ENCODE data around the gene DAB2. TPM values are rescaled to one million over a fixed set of nuclear protein-coding genes. Genes with fewer than 3 reads are reported as not detected.
"Not testable (repeated sequence)": the region's sequence is repeated elsewhere in the genome, so short reads cannot be mapped to it uniquely, and the experiment has no call there.

DAB2 gene
- total RNA-seq, 2 experiments from 2014 or later, result not detected

DNA sequence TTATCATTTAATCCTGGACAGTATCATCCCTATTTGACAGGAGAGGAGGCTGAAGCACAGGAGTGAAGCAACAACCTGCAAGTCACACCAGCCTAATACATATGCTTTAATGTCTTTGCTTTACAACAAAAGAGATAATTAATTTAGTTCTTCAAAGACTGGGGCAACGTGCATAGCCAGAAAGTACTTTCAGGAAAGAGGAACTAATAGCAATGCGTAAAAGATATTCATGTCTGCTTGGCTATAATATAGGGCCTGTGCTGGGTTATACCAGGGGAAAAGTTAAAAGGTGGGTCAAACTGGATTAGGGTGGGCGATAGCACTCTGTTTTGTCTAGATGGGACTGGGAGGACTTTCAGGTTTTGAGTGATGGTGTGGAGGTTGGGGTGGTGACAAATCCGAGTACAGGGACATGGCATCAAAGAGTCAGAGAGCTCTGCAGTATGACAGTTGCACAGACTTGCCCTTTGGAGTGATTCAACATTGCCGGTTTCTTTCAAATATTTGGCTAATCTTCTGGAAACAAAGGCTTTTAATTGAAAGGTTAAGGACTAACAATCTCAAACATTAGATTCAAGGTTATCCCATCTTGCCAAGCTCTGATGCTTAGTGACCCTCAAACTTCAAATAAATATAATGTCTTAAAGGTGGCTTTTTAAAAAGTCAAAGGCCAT is 11.9 kb downstream of the DAB2 start:
- H3K4me3 Mint-ChIP-seq, result no peak overlapping the region
- H3K27ac Mint-ChIP-seq, result no peak overlapping the region
- no peaks in the 10 kb centered on the region for H3K4me1 Mint-ChIP-seq (ENCODE audit: low read depth)
- H3K9me3 Mint-ChIP-seq, result no peaks in the 10 kb centered on the region
- H3K27me3 Mint-ChIP-seq (ENCODE audit: low read depth), result peaks cover 1% of the 10 kb centered on the region
- no peaks in the 10 kb centered on the region for H3K36me3 Mint-ChIP-seq (ENCODE audit: low read depth)
- intact Hi-C loops (cut with micrococcal nuclease), result no loop called here
- DNase-seq, result no peak
- CTCF ChIA-PET, result interaction anchor here (1.2 kb wide), 1 partner anchor 36 kb away, joined by 3 read pairs; no protein-coding TSS in a partner anchor

GRCh38 chr5:39411985-39412384 is 12.8 kb downstream of the DAB2 start:
- intact Hi-C loops (cut with micrococcal nuclease), result no loop called here
- peaks cover 1% of the 10 kb centered on the region for H3K27me3 Mint-ChIP-seq (ENCODE audit: low read depth)
- CTCF ChIA-PET, result interaction anchor here (1.2 kb wide), 1 partner anchor 36 kb away, joined by 3 read pairs; no protein-coding TSS in a partner anchor

GRCh38 chr5:39411061-39411460 is 13.7 kb downstream of the DAB2 start:
- Mint-ChIP-seq H3K36me3 (ENCODE audit: low read depth) (no peaks in the 10 kb centered on the region), H3K27me3 (ENCODE audit: low read depth) (peaks cover 1% of the 10 kb centered on the region), H3K4me1 (ENCODE audit: low read depth) (no peaks in the 10 kb centered on the region), H3K4me3 (no peak overlapping the region), H3K27ac (no peak overlapping the region), H3K9me3 (no peaks in the 10 kb centered on the region)
- no peak for DNase-seq
- CTCF ChIA-PET, result interaction anchor here (0.9 kb wide), 1 partner anchor 14 kb away, joined by 3 read pairs; the partner anchor contains the start of gene DAB2
- intact Hi-C loops (cut with micrococcal nuclease), result no loop called here

More at GRCh38 chr5:39411985-39412384, 12.8 kb downstream of the DAB2 start:
- H3K4me3 Mint-ChIP-seq, result no peak overlapping the region
- no peaks in the 10 kb centered on the region for H3K4me1 Mint-ChIP-seq (ENCODE audit: low read depth)
- no peak for DNase-seq
- H3K9me3 Mint-ChIP-seq, result no peaks in the 10 kb centered on the region
- H3K36me3 Mint-ChIP-seq (ENCODE audit: low read depth), result no peaks in the 10 kb centered on the region
- no peak overlapping the region for H3K27ac Mint-ChIP-seq

- peaks cover 1% of the 10 kb centered on the region for H3K27me3 Mint-ChIP-seq (ENCODE audit: low read depth)
- no peak for DNase-seq
- no peaks in the 10 kb centered on the region for H3K4me1 Mint-ChIP-seq (ENCODE audit: low read depth)
- H3K4me3 Mint-ChIP-seq, result no peak overlapping the region
- no peak overlapping the region for H3K27ac Mint-ChIP-seq
- intact Hi-C loops (cut with micrococcal nuclease), result no loop called here
- H3K9me3 Mint-ChIP-seq, result no peaks in the 10 kb centered on the region
- CTCF ChIA-PET, result no interaction called here
- H3K36me3 Mint-ChIP-seq (ENCODE audit: low read depth), result no peaks in the 10 kb centered on the region
Measured at GRCh38 chr5:39409033-39409432, 15.7 kb downstream of the DAB2 start.

- Mint-ChIP-seq H3K36me3 (ENCODE audit: low read depth) (no peaks in the 10 kb centered on the region), H3K27me3 (ENCODE audit: low read depth) (peaks cover 1% of the 10 kb centered on the region), H3K27ac (no peak overlapping the region), H3K4me1 (ENCODE audit: low read depth) (no peaks in the 10 kb centered on the region), H3K9me3 (no peaks in the 10 kb centered on the region), H3K4me3 (no peak overlapping the region)
- CTCF ChIA-PET, result interaction anchor here (1.6 kb wide), 1 partner anchor 142 kb away, joined by 5 read pairs; no protein-coding TSS in a partner anchor
- no peak for DNase-seq
- intact Hi-C loops (cut with micrococcal nuclease), result no loop called here
Measured at GRCh38 chr5:39405083-39405843, 19.5 kb downstream of the DAB2 start.

GRCh38 chr5:39403761-39404160 is 21.0 kb downstream of the DAB2 start:
- H3K27me3 Mint-ChIP-seq (ENCODE audit: low read depth); intact Hi-C loops (cut with micrococcal nuclease); H3K36me3 Mint-ChIP-seq (ENCODE audit: low read depth); H3K27ac Mint-ChIP-seq; DNase-seq; H3K4me3 Mint-ChIP-seq; H3K9me3 Mint-ChIP-seq; H3K4me1 Mint-ChIP-seq (ENCODE audit: low read depth): not testable (repeated sequence)
- CTCF ChIA-PET, result interaction anchor here (0.7 kb wide), 1 partner anchor 65 kb away, joined by 3 read pairs; no protein-coding TSS in a partner anchor

- H3K27ac Mint-ChIP-seq; intact Hi-C loops (cut with micrococcal nuclease); H3K4me1 Mint-ChIP-seq (ENCODE audit: low read depth); CTCF ChIA-PET; H3K27me3 Mint-ChIP-seq (ENCODE audit: low read depth); H3K4me3 Mint-ChIP-seq; DNase-seq; H3K36me3 Mint-ChIP-seq (ENCODE audit: low read depth); H3K9me3 Mint-ChIP-seq: not testable (repeated sequence)
Measured at GRCh38 chr5:39402140-39402539, 22.6 kb downstream of the DAB2 start.

GRCh38 chr5:39400713-39401578 is 23.8 kb downstream of the DAB2 start:
- CTCF ChIA-PET, result interaction anchor here (0.6 to 2.5 kb wide), 4 partner anchors 25 to 147 kb away, joined by 3 to 12 read pairs (median 5); no protein-coding TSS in a partner anchor
- Mint-ChIP-seq H3K4me1 (ENCODE audit: low read depth) (peaks cover 9% of the 10 kb centered on the region), H3K27me3 (ENCODE audit: low read depth) (no peaks in the 10 kb centered on the region), H3K27ac (no peak overlapping the region), H3K4me3 (no peak overlapping the region), H3K9me3 (no peaks in the 10 kb centered on the region), H3K36me3 (ENCODE audit: low read depth) (no peaks in the 10 kb centered on the region)
- DNase-seq, result no peak
- intact Hi-C loops (cut with micrococcal nuclease), result no loop called here

DNA sequence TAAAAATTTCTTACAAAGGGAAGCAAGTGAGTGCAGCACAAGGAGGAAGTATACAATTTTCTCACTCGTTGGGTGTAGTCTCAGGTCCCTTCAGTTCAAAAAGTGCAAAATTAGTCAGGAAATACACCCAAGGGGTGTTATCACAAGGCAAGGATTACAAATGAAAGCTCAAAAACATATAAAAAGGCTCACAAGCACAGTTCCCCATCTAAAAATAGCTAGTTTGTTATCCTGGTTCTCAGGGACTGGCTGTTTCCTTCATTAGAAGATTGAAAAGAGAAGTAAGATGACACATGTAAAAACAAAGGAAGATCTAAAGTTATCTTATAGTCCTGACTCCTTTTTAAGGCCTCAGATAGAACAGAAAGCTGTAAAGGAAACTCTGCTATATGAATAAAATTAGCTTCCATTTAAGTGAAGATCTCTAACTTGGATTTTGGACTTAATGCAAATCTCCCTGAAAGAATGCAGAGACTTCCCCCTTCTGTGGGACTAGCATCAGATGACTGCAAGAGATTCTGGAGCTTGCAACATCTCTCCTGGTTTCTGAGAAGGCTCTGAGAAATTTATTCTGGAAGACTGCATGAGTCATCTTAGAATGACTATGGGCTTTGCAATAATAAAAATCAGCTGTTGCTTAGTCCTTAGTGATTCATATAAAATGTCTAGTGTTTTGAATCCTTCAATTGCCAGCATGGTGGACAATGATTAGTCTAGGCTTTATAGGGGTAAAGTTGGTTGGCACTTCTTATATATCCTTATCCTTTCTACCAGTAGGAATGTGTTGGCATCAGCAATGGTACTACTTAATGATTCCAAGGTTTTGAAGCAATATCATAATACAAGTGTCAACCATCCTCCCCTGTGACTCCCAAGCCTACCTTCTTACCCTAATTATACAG is 25.4 kb downstream of the DAB2 start:
- H3K9me3 Mint-ChIP-seq, result no peaks in the 10 kb centered on the region
- H3K27me3 Mint-ChIP-seq (ENCODE audit: low read depth), result no peaks in the 10 kb centered on the region
- H3K4me3 Mint-ChIP-seq, result no peak overlapping the region
- H3K27ac Mint-ChIP-seq, result peak overlapping the region; percentile 10
- H3K36me3 Mint-ChIP-seq (ENCODE audit: low read depth), result no peaks in the 10 kb centered on the region
- peaks cover 9% of the 10 kb centered on the region for H3K4me1 Mint-ChIP-seq (ENCODE audit: low read depth)
- intact Hi-C loops (cut with micrococcal nuclease), result no loop called here
- DNase-seq, result no peak
- CTCF ChIA-PET, result interaction anchor here (0.6 to 3.2 kb wide), 4 partner anchors 23 to 441 kb away, joined by 3 to 12 read pairs (median 11); no protein-coding TSS in a partner anchor

GRCh38 chr5:39396843-39397242 is 27.9 kb downstream of the DAB2 start:
- Mint-ChIP-seq H3K9me3 (no peaks in the 10 kb centered on the region), H3K36me3 (ENCODE audit: low read depth) (no peaks in the 10 kb centered on the region), H3K4me1 (ENCODE audit: low read depth) (peaks cover 9% of the 10 kb centered on the region), H3K27me3 (ENCODE audit: low read depth) (no peaks in the 10 kb centered on the region), H3K4me3 (no peak overlapping the region), H3K27ac (no peak overlapping the region)
- intact Hi-C loops (cut with micrococcal nuclease), result no loop called here
- no peak for DNase-seq
- CTCF ChIA-PET, result interaction anchor here (2.6 to 3.2 kb wide), 2 partner anchors 21 to 151 kb away, joined by 10 to 12 read pairs; no protein-coding TSS in a partner anchor

- no peak overlapping the region for H3K27ac Mint-ChIP-seq
- H3K27me3 Mint-ChIP-seq (ENCODE audit: low read depth), result no peaks in the 10 kb centered on the region
- no peak overlapping the region for H3K4me3 Mint-ChIP-seq
- no peak for DNase-seq
- peaks cover 9% of the 10 kb centered on the region for H3K4me1 Mint-ChIP-seq (ENCODE audit: low read depth)
- no peaks in the 10 kb centered on the region for H3K36me3 Mint-ChIP-seq (ENCODE audit: low read depth)
- CTCF ChIA-PET, result interaction anchor here (1.2 kb wide), 1 partner anchor 178 kb away, joined by 4 read pairs; no protein-coding TSS in a partner anchor
- intact Hi-C loops (cut with micrococcal nuclease), result no loop called here
- H3K9me3 Mint-ChIP-seq, result no peaks in the 10 kb centered on the region
Measured at GRCh38 chr5:39395521-39395920, 29.3 kb downstream of the DAB2 start.

Data from activated naive CD4-positive, alpha-beta T cell treated with anti-CD3 and anti-CD28 coated beads for 36 hours (primary cell).